ENCODE measurements around the gene GTF3C5. TPM values are rescaled to one million over a fixed set of nuclear protein-coding genes. Genes with fewer than 3 reads are reported as not detected.

Gene GTF3C5
- total and polyA plus RNA-seq, 2 of the 4 experiments (the other 2 are of a cell fraction): 49.1 to 52.3 TPM

GRCh38 chr9:133106511-133107244 lies 75.9 kb downstream of the GTF3C5 start:
- H3K27ac ChIP-seq (ENCODE audit: insufficient read depth, low read length): no peak overlapping the region
- H3K9me3 ChIP-seq (ENCODE audit: control insufficient read depth, insufficient read depth, low read length): no peaks in the 10 kb centered on the region
- no peak overlapping the region for H4K5ac ChIP-seq (ENCODE audit: low read depth, low read length)
- peaks cover 0 to 2% of the 10 kb centered on the region in 2 experiments; a peak in 3 of 4 replicates for H3K79me1 ChIP-seq (ENCODE audit: low read depth in 1 of 2, low read length in 2 of 2)
- no peak overlapping the region for H3K14ac ChIP-seq (replicated peaks; ENCODE audit: low read depth, low read length)
- H3K4me3 ChIP-seq (ENCODE audit: insufficient read depth, low read depth, low read length): no peak overlapping the region
- H4K20me1 ChIP-seq (ENCODE audit: insufficient read depth, low read length): peaks cover 17% of the 10 kb centered on the region
- H2BK120ac ChIP-seq (ENCODE audit: low read depth, low read length): no peak overlapping the region
- H2BK20ac ChIP-seq (ENCODE audit: low read depth, low read length): no peak overlapping the region
- BruUV-seq (replicated peaks): no TSS peak
- WGBS, 2 experiments (ENCODE audit: extremely low coverage in 2 of 2, insufficient read length in 1 of 2): 97% methylated on average over 4 of the region's 17 CpGs; no CpG with 5 or more reads in 1 of the 2 experiments
- H3K4me1 ChIP-seq (ENCODE audit: control insufficient read depth, insufficient read depth, low read length): no peaks in the 10 kb centered on the region
- intact Hi-C loops (cut with micrococcal nuclease) (no loop called here), in situ Hi-C loops (cut with MboI; ENCODE audit: low sequenced_read_pairs) (loop anchor here (5.0 kb wide), 1 partner anchor 41 kb away; no protein-coding TSS in a partner anchor), dilution Hi-C loops (cut with HindIII; ENCODE audit: low sequenced_read_pairs, unreplicated experiment) (no loop called here)
- no peak overlapping the region for H2BK15ac ChIP-seq (ENCODE audit: low read depth, low read length)
- no peak overlapping the region for H2AK9ac ChIP-seq (replicated peaks; ENCODE audit: low read depth, low read length, poor library complexity)
- POLR2A ChIA-PET (ENCODE audit: unreplicated experiment): interaction anchor here (1.1 kb wide), 1 partner anchor 76 kb away, joined by 4 read pairs; the partner anchor contains the start of gene GTF3C5
- H3K18ac ChIP-seq (ENCODE audit: low read depth, low read length): no peak overlapping the region
- H3K56ac ChIP-seq (ENCODE audit: extremely low read depth, insufficient read depth, low read length): no peak overlapping the region
- ATAC-seq (ENCODE audit: low read depth): no peak
- CTCF ChIA-PET: interaction anchor here (3.6 kb wide), 1 partner anchor 38 kb away, joined by 16 read pairs; no protein-coding TSS in a partner anchor
- H4K8ac ChIP-seq (ENCODE audit: low read depth in 2 of 2, low read length in 2 of 2): no peak overlapping the region
- no peak overlapping the region for H3K4me2 ChIP-seq (ENCODE audit: low read depth, low read length)
- no peak overlapping the region for H3K4ac ChIP-seq (ENCODE audit: low read depth, low read length)
- H3K9me1 ChIP-seq (ENCODE audit: insufficient read depth, low read length): no peaks in the 10 kb centered on the region
- no peak overlapping the region for H3K9ac ChIP-seq (ENCODE audit: low read depth, low read length)
- H3K23ac ChIP-seq (ENCODE audit: low read depth, low read length): no peak overlapping the region
- TF ChIP-seq MAZ (IDR thresholded peaks at IDR 0.05; ENCODE audit: borderline replicate concordance, low read depth, low read length) (no peak), CTCF (conservative IDR thresholded peaks at IDR 0.05; ENCODE audit: low read depth, low read length) (no peak), MAFK (IDR thresholded peaks at IDR 0.05; ENCODE audit: low read depth, low read length) (no peak), CEBPB (IDR thresholded peaks at IDR 0.05; ENCODE audit: low read depth, low read length) (no peak), FOS (IDR thresholded peaks at IDR 0.05; ENCODE audit: low read depth, low read length) (no peak), RCOR1 (IDR thresholded peaks at IDR 0.05; ENCODE audit: insufficient replicate concordance, low read length) (no peak), USF2 (IDR thresholded peaks at IDR 0.05; ENCODE audit: low read depth, low read length) (no peak), NFE2L2 (IDR thresholded peaks at IDR 0.05; ENCODE audit: low read depth, low read length) (no peak)
- H3K27me3 ChIP-seq (ENCODE audit: control insufficient read depth, insufficient read depth, low read length): no peaks in the 10 kb centered on the region
- H2AK5ac ChIP-seq (ENCODE audit: low read depth, low read length): no peak overlapping the region
- DNase-seq: no peak
- H2AFZ ChIP-seq (replicated peaks; ENCODE audit: low read length, poor library complexity): no peak overlapping the region
- H2BK5ac ChIP-seq (ENCODE audit: low read depth, low read length, poor library complexity, severe bottlenecking): no peak overlapping the region
- H3K36me3 ChIP-seq (ENCODE audit: control insufficient read depth, insufficient read depth, low read length): peaks cover 60% of the 10 kb centered on the region
- no peak overlapping the region for H4K91ac ChIP-seq (ENCODE audit: insufficient read depth, low read depth, low read length)
